Loucy (cell line): Measurements from ENCODE around the gene NR1H3.

Experiments used
- H2AFZ ChIP-seq: fragments of 200-600 bp; sonication (generic); 2 replicates; pipeline ENCODE4 v1.6.0; 2016; ENCODE audit warnings: antibody characterized with exemption, mild to moderate bottlenecking, low read length, moderate library complexity
- H3F3A ChIP-seq: fragments of 200-600 bp; 2 replicates; pipeline ENCODE4 v1.6.0; 2016; ENCODE audit warnings: antibody characterized with exemption, low read depth, mild to moderate bottlenecking
- H3K27me3 ChIP-seq: fragments of 200-600 bp; sonication (generic); 2 replicates; pipeline ENCODE4 v1.6.1; 2014; ENCODE audit warnings: low read length, mild to moderate bottlenecking; ENCODE audit not compliant: insufficient read depth, poor library complexity, severe bottlenecking
- H3K36me3 ChIP-seq: fragments of 200-600 bp; sonication (generic); 2 replicates; pipeline ENCODE4 v1.6.1; 2016; ENCODE audit warnings: low read length; ENCODE audit not compliant: insufficient read depth
- H3K4me1 ChIP-seq: fragments of 200-600 bp; sonication (generic); 2 replicates; pipeline ENCODE4 v1.5.1; 2014; ENCODE audit warnings: low read length, mild to moderate bottlenecking; ENCODE audit not compliant: insufficient read depth, poor library complexity, severe bottlenecking
- H3K4me2 ChIP-seq: fragments of 200-600 bp; sonication (generic); 2 replicates; pipeline ENCODE4 v1.6.0; 2014; ENCODE audit warnings: antibody characterized with exemption, low read length, low read depth, mild to moderate bottlenecking; ENCODE audit not compliant: poor library complexity, severe bottlenecking
- H3K4me3 ChIP-seq: fragments of 200-600 bp; sonication (generic); 2 replicates; pipeline ENCODE4 v1.5.1; 2014; ENCODE audit warnings: low read length, mild to moderate bottlenecking, mixed read lengths; ENCODE audit not compliant: poor library complexity, severe bottlenecking
- H3K79me2 ChIP-seq: fragments of 200-600 bp; sonication (generic); 2 replicates; pipeline ENCODE4 v1.6.1; 2014; ENCODE audit warnings: low read length; ENCODE audit not compliant: insufficient read depth
- H3K9ac ChIP-seq: fragments of 200-600 bp; sonication (generic); 2 replicates; pipeline ENCODE4 v1.6.0; 2014; ENCODE audit warnings: mild to moderate bottlenecking, low read depth, low read length, moderate library complexity; ENCODE audit not compliant: poor library complexity, severe bottlenecking
- H3K9me2 ChIP-seq: fragments of 200-600 bp; sonication (generic); replicated peaks from 2 replicates; pipeline ENCODE4 v1.6.1; 2016; ENCODE audit warnings: low read depth, low read length, mixed read lengths
- H3K9me3 ChIP-seq: fragments of 200-600 bp; sonication (generic); 2 replicates; pipeline ENCODE4 v1.6.1; 2014; ENCODE audit warnings: mild to moderate bottlenecking, antibody characterized with exemption, low read length, low read depth; ENCODE audit not compliant: insufficient read depth
- H4K20me1 ChIP-seq: fragments of 200-600 bp; sonication (generic); 2 replicates; pipeline ENCODE4 v1.6.0; 2014; ENCODE audit warnings: antibody characterized with exemption, low read length, mild to moderate bottlenecking; ENCODE audit not compliant: insufficient read depth, poor library complexity, severe bottlenecking
- CTCF ChIP-seq: fragments of 200-600 bp; sonication (generic); conservative IDR thresholded peaks from 2 replicates; pipeline ENCODE4 v1.5.1; 2014; ENCODE audit warnings: mild to moderate bottlenecking, antibody characterized with exemption, low read length
- EZH2phosphoT487 ChIP-seq: fragments of 200-600 bp; IDR thresholded peaks from 2 replicates; pipeline ENCODE4 v1.6.1; 2018; ENCODE audit warnings: antibody characterized with exemption, mild to moderate bottlenecking, moderate library complexity, borderline replicate concordance

The NR1H3 gene

GRCh38 chr11:47296045-47296444 lies 38.2 kb downstream of the NR1H3 start:
- H3K4me3 ChIP-seq = no peak overlapping the region
- H3F3A ChIP-seq = no peaks in the 10 kb centered on the region
- H3K9ac ChIP-seq = no peak overlapping the region
- no peaks in the 10 kb centered on the region for H3K9me3 ChIP-seq
- no peak overlapping the region for H3K4me2 ChIP-seq
- H3K27me3 ChIP-seq = no peaks in the 10 kb centered on the region
- peaks cover 6% of the 10 kb centered on the region; the same call in 1 of the 2 replicates for H3K79me2 ChIP-seq
- peaks cover 3% of the 10 kb centered on the region for H4K20me1 ChIP-seq
- peaks cover 82% of the 10 kb centered on the region; the same call in 1 of the 2 replicates for H3K36me3 ChIP-seq
- H3K9me2 ChIP-seq = no peaks in the 10 kb centered on the region
- TF ChIP-seq EZH2phosphoT487 = no peak
- TF ChIP-seq CTCF = no peak
- no peaks in the 10 kb centered on the region for H3K4me1 ChIP-seq
- H2AFZ ChIP-seq = no peak overlapping the region

GRCh38 chr11:47299078-47299477 lies 41.3 kb downstream of the NR1H3 start:
- Histone ChIP-seq H3K79me2 (peaks cover 10% of the 10 kb centered on the region; the same call in 1 of the 2 replicates), H3K9ac (no peak overlapping the region), H3K4me2 (no peak overlapping the region), H4K20me1 (peaks cover 3% of the 10 kb centered on the region), H3K9me3 (peaks cover 6% of the 10 kb centered on the region; the same call in 1 of the 2 replicates), H3K4me1 (no peaks in the 10 kb centered on the region), H2AFZ (no peak overlapping the region), H3K9me2 (no peaks in the 10 kb centered on the region), H3F3A (no peaks in the 10 kb centered on the region), H3K36me3 (peaks cover 83% of the 10 kb centered on the region; the same call in 1 of the 2 replicates), H3K4me3 (no peak overlapping the region), H3K27me3 (no peaks in the 10 kb centered on the region)
- no peak for TF ChIP-seq EZH2phosphoT487
- no peak for TF ChIP-seq CTCF

GRCh38 chr11:47302853-47303252 lies 45.1 kb downstream of the NR1H3 start:
- Histone ChIP-seq H3K9me2 (no peaks in the 10 kb centered on the region), H3K4me2 (no peak overlapping the region), H3F3A (no peaks in the 10 kb centered on the region), H3K4me1 (no peaks in the 10 kb centered on the region), H3K9me3 (peaks cover 6% of the 10 kb centered on the region; the same call in 1 of the 2 replicates), H4K20me1 (peaks cover 3% of the 10 kb centered on the region), H3K79me2 (peaks cover 14% of the 10 kb centered on the region; the same call in 1 of the 2 replicates), H3K9ac (no peak overlapping the region), H2AFZ (no peak overlapping the region), H3K27me3 (no peaks in the 10 kb centered on the region), H3K36me3 (peaks cover 92% of the 10 kb centered on the region; the same call in 1 of the 2 replicates), H3K4me3 (no peak overlapping the region)
- no peak for TF ChIP-seq CTCF
- TF ChIP-seq EZH2phosphoT487 = no peak
